ENCODE data around the gene FAT1.

DNA sequence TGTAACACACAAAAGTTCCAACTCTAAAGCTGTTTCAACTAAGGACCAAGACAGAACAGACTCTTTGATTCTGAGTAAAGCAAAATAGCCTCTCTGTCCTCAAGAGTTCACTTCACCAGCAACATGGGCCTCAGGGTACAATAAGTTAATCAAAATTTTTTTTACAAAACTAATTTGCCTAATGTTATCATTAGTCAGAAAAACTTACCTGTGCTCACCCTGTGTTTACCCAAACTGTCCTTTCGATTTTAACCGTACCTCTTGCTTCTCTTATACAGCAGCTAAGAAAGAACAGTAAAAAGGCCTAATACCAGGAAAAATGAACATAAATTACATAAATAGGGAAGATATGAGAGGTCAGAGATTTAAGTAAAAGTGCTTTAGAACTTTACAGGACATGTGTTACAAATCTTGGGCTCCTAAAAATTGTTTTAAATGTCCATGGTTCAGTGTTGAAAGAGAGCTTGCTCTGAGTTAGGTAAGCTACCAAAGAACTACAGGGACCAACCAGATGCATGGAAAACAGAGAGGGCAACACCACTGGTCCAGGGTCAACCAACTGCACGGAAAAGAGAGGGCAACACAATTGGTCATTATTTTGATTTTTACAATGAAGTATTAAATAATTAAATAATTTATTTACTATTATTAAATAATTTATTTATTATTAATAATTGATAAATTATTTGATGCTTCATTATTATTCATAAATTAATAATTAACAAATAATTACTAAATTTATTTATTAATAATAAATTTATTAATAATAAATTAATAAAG, 73.1 kb downstream of the FAT1 start:
- TF ChIP-seq CTCF (conservative IDR thresholded peaks at IDR 0.05; ENCODE audit: low read depth, low read length) = no peak
- TF ChIP-seq EZH2 (IDR thresholded peaks at IDR 0.05; ENCODE audit: low read length, unreplicated experiment) = no peak
- no peak for TF ChIP-seq EZH2phosphoT487 (IDR thresholded peaks at IDR 0.05; ENCODE audit: borderline replicate concordance, low read length)

All from PC-3 (cell line).